Pons (tissue), 1 donor: ENCODE results near the gene TRIM14.
"Not testable (repeated sequence)": the region's sequence is repeated elsewhere in the genome, so short reads cannot be mapped to it uniquely, and the experiment has no call there.

Experiments
- DNase-seq: peaks from one replicate; pipeline ENCODE4 v3.0.0-alpha.2; 2016; ENCODE audit warnings: low spot score

TRIM14 gene

GRCh38 chr9:98046180-98046543 lies 72.9 kb downstream of the TRIM14 start:
- DNase-seq: no peak

GRCh38 chr9:98045234-98046179 lies 73.5 kb downstream of the TRIM14 start:
- peak; percentile 60 for DNase-seq

DNA sequence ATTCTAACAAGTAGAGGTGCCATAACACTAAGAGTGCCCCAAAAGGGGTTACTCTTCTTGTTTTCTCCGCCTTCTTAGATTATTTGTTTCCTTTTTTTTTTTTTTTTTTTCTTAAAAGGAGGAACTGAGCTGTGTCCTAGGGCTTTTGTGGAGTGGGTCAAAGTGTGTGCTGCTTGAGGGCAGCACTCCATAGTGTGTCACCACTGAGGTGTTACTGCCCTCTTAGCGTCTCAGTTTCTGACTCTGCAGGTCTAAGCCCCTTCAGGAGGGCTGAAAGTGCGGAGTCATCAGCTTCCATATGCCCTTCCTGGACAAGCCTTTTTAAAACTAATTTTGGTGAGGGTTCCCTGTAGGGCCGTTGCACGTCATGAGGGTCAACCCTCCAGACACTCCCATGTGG lies 75.1 kb downstream of the TRIM14 start:
- DNase-seq: no peak

- no peak for DNase-seq
Measured at GRCh38 chr9:98040212-98040611, 78.8 kb downstream of the TRIM14 start.

- DNase-seq: no peak
Measured at GRCh38 chr9:98039607-98040017, 79.4 kb downstream of the TRIM14 start.

DNA sequence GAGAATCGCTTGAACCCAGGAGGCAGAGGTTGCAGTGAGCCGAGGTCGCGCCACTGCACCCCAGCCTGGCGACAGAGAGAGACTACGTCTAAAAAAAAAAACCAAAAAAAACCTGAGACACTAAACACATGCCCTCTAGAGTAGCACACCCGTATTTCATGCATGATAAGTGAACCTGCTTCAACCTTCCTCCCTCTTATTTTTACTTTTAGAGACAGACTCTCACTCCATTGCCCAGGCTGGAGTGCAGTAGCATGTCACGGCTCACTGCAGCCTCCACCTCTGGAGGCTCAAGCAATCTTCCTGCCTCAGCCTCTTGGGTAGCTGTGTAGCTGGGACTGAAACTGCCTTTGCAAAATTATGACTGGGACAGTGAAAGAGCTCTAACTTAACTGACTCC lies 80.1 kb downstream of the TRIM14 start:
- DNase-seq: no peak

- no peak for DNase-seq
Measured at GRCh38 chr9:98037357-98037756, 81.7 kb downstream of the TRIM14 start.

DNA sequence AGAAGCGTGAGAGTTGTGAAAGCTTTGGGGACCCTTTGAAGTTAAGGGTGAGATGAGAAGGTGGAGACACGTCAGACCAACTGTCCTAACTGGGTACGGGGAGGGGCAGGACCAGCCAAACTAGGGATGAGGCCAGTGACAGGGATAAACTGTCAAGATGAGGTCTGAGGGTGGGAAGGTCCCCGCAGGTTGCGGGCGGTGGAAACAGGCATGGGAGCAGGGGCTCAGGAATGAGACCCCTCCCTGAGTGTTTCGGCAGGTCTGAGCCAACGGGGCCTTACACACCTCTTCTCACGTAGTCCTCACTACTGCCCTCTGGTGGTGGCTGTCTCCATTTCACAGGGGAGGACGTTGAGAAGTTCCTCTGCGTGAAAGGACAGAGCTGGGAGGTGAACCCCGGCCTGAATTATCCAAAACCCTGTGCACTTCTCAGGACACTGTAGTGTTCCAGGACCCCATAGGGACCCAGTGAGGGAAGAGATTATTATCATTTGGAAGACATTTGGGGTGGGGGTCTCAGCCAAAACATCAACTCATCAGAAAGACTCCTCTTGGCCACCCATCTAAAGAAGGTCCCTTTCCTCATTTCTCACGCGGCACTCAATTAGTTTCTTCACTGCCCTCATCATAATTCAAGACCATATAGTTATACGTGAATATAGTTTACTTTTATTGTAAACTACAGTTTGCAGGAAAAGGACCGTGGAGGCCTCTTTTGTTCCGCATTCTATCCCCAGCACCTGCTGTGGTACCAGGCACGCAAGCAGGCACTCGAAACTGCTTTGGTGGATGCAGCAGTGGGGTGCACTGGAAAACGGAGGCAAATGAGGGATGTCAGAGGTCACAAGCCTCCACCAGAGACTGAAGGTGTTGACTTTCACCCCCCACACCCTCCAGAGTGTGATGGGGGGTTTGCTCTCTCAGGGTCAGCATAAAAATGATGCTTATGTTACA lies 84.2 kb downstream of the TRIM14 start:
- peak; percentile 89 for DNase-seq

GRCh38 chr9:98031935-98032334 lies 87.1 kb downstream of the TRIM14 start:
- DNase-seq: no peak

GRCh38 chr9:98031169-98031568 lies 87.9 kb downstream of the TRIM14 start:
- no peak for DNase-seq

DNA sequence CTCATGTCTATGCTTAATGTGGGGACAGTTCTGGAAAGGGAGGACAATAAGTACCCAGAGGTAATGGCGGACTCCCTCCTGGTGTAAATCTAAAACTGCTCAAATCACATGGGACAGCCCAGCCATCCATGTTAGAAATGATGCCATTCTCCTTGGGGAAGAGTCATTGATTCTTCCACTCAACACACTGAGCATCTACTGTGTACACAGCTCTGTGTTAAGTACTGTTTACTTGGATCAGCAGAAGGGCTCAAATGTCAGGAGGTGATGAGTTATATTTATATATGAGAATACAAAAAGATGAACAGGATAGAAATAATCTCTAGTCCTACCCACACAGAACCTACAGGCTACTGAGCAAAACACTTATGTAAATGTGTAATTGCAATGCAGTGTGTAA lies 94.3 kb downstream of the TRIM14 start:
- DNase-seq: no peak

DNA sequence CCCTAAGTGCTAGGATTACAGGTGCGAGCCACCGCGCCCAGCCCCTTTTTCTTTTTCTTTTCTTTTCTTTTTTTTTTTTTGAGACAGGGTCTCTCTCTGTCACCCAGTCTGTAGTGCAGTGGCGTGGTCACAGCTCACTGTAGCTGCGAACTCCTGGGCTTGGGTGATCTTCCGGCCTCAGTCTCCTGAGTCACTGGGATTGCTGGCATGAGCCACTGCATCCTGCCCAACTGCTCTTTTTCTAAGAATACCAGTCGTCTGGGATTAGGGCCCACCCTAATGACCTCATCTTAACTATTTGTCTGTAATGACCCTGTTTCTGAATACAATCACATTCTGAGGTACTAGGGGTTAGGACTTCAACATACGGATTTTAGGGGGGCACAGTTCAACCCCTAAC lies 96.6 kb downstream of the TRIM14 start:
- no peak for DNase-seq

- no peak for DNase-seq
Measured at GRCh38 chr9:98021306-98022040, 97.5 kb downstream of the TRIM14 start.

GRCh38 chr9:98020476-98021145 lies 98.4 kb downstream of the TRIM14 start:
- DNase-seq: no peak

DNA sequence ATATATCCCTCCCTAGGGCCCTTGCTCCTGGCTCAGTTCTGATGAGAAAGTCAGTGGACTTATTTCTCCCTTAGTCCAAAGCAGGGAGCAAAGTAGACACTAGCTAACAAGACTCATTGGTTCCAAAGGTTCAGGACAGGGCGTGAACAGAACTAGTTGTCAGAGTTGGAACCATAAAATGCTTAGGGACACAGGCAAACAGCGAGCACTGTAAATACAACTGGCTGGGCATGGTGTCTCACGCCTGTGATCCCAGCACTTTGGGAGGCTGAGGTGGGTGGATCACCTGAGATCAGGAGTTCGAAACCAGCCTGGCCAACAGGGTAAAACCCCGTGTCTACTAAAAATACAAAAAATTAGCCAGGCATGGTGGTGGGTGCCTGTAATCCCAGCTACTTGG lies 99.2 kb downstream of the TRIM14 start:
- not testable (repeated sequence) for DNase-seq
